Fibroblast of skin of left quadriceps (primary cell): ENCODE results near the gene ING5.
"Not testable (repeated sequence)": the region's sequence is repeated elsewhere in the genome, so short reads cannot be mapped to it uniquely, and the experiment has no call there.

Source experiments
- DNase-seq, 2 experiments: peaks; one replicate each; pipeline ENCODE4 v3.0.0-alpha.2; 2013; ENCODE audit warnings: low read depth in 2 of 2

Gene ING5

GRCh38 chr2:241739177-241739576, 37.3 kb downstream of the ING5 start:
- DNase-seq = no peak

GRCh38 chr2:241739651-241740050, 37.8 kb downstream of the ING5 start:
- DNase-seq = no peak

GRCh38 chr2:241741016-241741415, 39.2 kb downstream of the ING5 start:
- DNase-seq = no peak

GRCh38 chr2:241742320-241742939, 40.6 kb downstream of the ING5 start:
- no peak for DNase-seq

GRCh38 chr2:241743008-241743407, 41.2 kb downstream of the ING5 start:
- not testable (repeated sequence) for DNase-seq

- no peak for DNase-seq
Measured at GRCh38 chr2:241743620-241744019, 41.8 kb downstream of the ING5 start.

- DNase-seq = no peak
Measured at GRCh38 chr2:241744028-241744754, 42.4 kb downstream of the ING5 start.

- DNase-seq = no peak
Measured at GRCh38 chr2:241745276-241745675, 43.4 kb downstream of the ING5 start.

GRCh38 chr2:241746084-241746483, 44.2 kb downstream of the ING5 start:
- DNase-seq = no peak

GRCh38 chr2:241748468-241749256, 46.8 kb downstream of the ING5 start:
- no peak for DNase-seq

GRCh38 chr2:241750076-241750840, 48.4 kb downstream of the ING5 start:
- DNase-seq = no peak

GRCh38 chr2:241751152-241751551, 49.3 kb downstream of the ING5 start:
- no peak for DNase-seq

GRCh38 chr2:241751776-241752175, 49.9 kb downstream of the ING5 start:
- DNase-seq = no peak

- no peak for DNase-seq
Measured at GRCh38 chr2:241752253-241752652, 50.4 kb downstream of the ING5 start.

GRCh38 chr2:241752689-241753276, 50.9 kb downstream of the ING5 start:
- DNase-seq = no peak

- DNase-seq = no peak
Measured at GRCh38 chr2:241753493-241753892, 51.7 kb downstream of the ING5 start.

GRCh38 chr2:241754042-241754441, 52.2 kb downstream of the ING5 start:
- DNase-seq = no peak

GRCh38 chr2:241755166-241755565, 53.3 kb downstream of the ING5 start:
- DNase-seq = no peak

- no peak for DNase-seq
Measured at GRCh38 chr2:241755777-241756176, 53.9 kb downstream of the ING5 start.

- no peak for DNase-seq
Measured at GRCh38 chr2:241759067-241759807, 57.4 kb downstream of the ING5 start.

- DNase-seq = not testable (repeated sequence)
Measured at GRCh38 chr2:241759893-241760292, 58.1 kb downstream of the ING5 start.
